K562 (cell line): ENCODE data around the gene PDGFC. TPM values are rescaled to one million over a fixed set of nuclear protein-coding genes. Genes with fewer than 3 reads are reported as not detected.

Experiments used
- ATAC-seq: fragments of 200-7000 bp; cut with Tn5 transposase; 3 replicates; pipeline ENCODE4 v1.9.1; 2020; ENCODE audit warnings: moderate library complexity
- BruUV-seq: library from RNA; stranded (reverse); fragments of 400-500 nt; replicated peaks from 2 replicates; lab custom pipeline; 2021; lab: Mats Ljungman, UMichigan
- CTCF ChIA-PET: fragments of 300-600 bp; formaldehyde crosslinking; extraction: SDS; loops from one replicate; lab custom pipeline; 2021; ENCODE audit warnings: low intra/inter-chr PET ratio; lab: Yijun Ruan, JAX
- POLR2A ChIA-PET: fragments of 300-600, 350-650 bp; sonication (Branson Sonifier 250); formaldehyde crosslinking; extraction: SDS; loops from one replicate; lab custom pipeline; 2021; ENCODE audit warnings: antibody characterized with exemption, inconsistent platforms; lab: Yijun Ruan, JAX
- DNase-seq, 4 experiments: peaks; one replicate each; pipeline versions ENCODE4 v3.0.0 to v3.0.0-alpha.2; 2011 to 2018; ENCODE audit warnings: low spot score in 3 of 4, mixed read lengths in 3 of 4; ENCODE audit errors: extremely low read depth in 1 of 4
- FAIRE-seq: peaks from 2 replicates; lab custom pipeline; 2011; peaks lifted over from hg19 to GRCh38; lab: Jason Lieb, UNC
- H2AFZ ChIP-seq: 2 replicates; pipeline ENCODE4 v1.6.0; 2011; ENCODE audit warnings: low read depth, low read length, control low read depth, inconsistent platforms
- H3K27ac ChIP-seq: fragments of 200-600 bp; 3 replicates; pipeline ENCODE4 v1.8.0; 2011; ENCODE audit warnings: low read depth, mild to moderate bottlenecking, control low read depth, inconsistent platforms, low read length, moderate library complexity, mixed read lengths; ENCODE audit errors: extremely low read depth
- H3K27me3 ChIP-seq, 2 experiments: fragments of 300-600 bp in 1 of 2; 2 replicates in 1 of 2; 3 replicates in 1 of 2; pipeline versions ENCODE4 v1.6.0 to v1.8.0; 2011; ENCODE audit warnings: inconsistent platforms in 2 of 2, low read length in 2 of 2, mild to moderate bottlenecking in 1 of 2, mixed read lengths in 1 of 2, moderate library complexity in 1 of 2; ENCODE audit not compliant: control insufficient read depth in 2 of 2, insufficient read depth in 2 of 2
- H3K36me3 ChIP-seq: fragments of 300-600 bp; 3 replicates; pipeline ENCODE4 v1.8.0; 2011; ENCODE audit warnings: mild to moderate bottlenecking, low read length, inconsistent platforms; ENCODE audit not compliant: control insufficient read depth, insufficient read depth
- H3K4me1 ChIP-seq, 2 experiments: fragments of 200-600 bp in 1 of 2; replicated peaks in 1 of 2; 2 replicates in 1 of 2; 3 replicates in 1 of 2; pipeline versions ENCODE4 v1.5.1 to v1.8.0; 2011; ENCODE audit warnings: inconsistent platforms in 2 of 2, low read length in 2 of 2, mild to moderate bottlenecking in 1 of 2, mixed read lengths in 1 of 2, moderate library complexity in 1 of 2; ENCODE audit not compliant: control insufficient read depth in 2 of 2, insufficient read depth in 2 of 2
- H3K4me2 ChIP-seq: 2 replicates; pipeline ENCODE4 v1.6.1; 2011; ENCODE audit warnings: low read length, control low read depth, inconsistent platforms, mixed read lengths; ENCODE audit not compliant: insufficient read depth
- H3K4me3 ChIP-seq: fragments of 200-600 bp; sonication (generic), shearing (Covaris generic); 2 replicates; pipeline ENCODE4 v1.5.1; 2016; ENCODE audit warnings: control low read depth, inconsistent platforms
- H3K79me2 ChIP-seq: fragments of 200-600 bp; 3 replicates; pipeline ENCODE4 v1.8.0; 2011; ENCODE audit warnings: low read length, inconsistent platforms; ENCODE audit not compliant: control insufficient read depth, insufficient read depth
- H3K9ac ChIP-seq, 2 experiments: 2 replicates each; pipeline versions ENCODE4 v1.6.0 to v1.6.1; 2011; ENCODE audit warnings: low read depth in 2 of 2, low read length in 2 of 2, control low read depth in 1 of 2, inconsistent platforms in 1 of 2, mild to moderate bottlenecking in 1 of 2, mixed read lengths in 1 of 2; ENCODE audit not compliant: insufficient read depth in 1 of 2
- H3K9me1 ChIP-seq: one replicate; pipeline ENCODE4 v1.6.0; 2011; ENCODE audit warnings: inconsistent platforms, mild to moderate bottlenecking, low read length, moderate library complexity; ENCODE audit not compliant: control insufficient read depth, insufficient read depth
- H3K9me3 ChIP-seq: replicated peaks from 2 replicates; pipeline ENCODE4 v1.5.1; 2011; ENCODE audit warnings: low read depth, low read length, inconsistent platforms; ENCODE audit not compliant: control insufficient read depth, insufficient read depth
- H4K20me1 ChIP-seq: replicated peaks from 2 replicates; pipeline ENCODE4 v1.6.1; 2011; ENCODE audit warnings: low read length, inconsistent platforms, mixed read lengths; ENCODE audit not compliant: control insufficient read depth, insufficient read depth
- CEBPB ChIP-seq: fragments of 450-650 bp; IDR thresholded peaks from 2 replicates; pipeline ENCODE4 v1.6.1; 2016; ENCODE audit warnings: missing genetic modification characterization, missing compliant biosample characterization
- DDX20 ChIP-seq: fragments of 450-650 bp; IDR thresholded peaks from 2 replicates; pipeline ENCODE4 v1.6.1; 2016; ENCODE audit warnings: missing genetic modification characterization, low read depth, mild to moderate bottlenecking, missing compliant biosample characterization, moderate library complexity
- DPF2 ChIP-seq: fragments of 450-650 bp; IDR thresholded peaks from 2 replicates; pipeline ENCODE4 v1.6.1; 2016
- LARP7 ChIP-seq: fragments of 450-650 bp; IDR thresholded peaks from 2 replicates; pipeline ENCODE4 v1.6.1; 2016
- MTA1 ChIP-seq: fragments of 450-650 bp; IDR thresholded peaks from 2 replicates; pipeline ENCODE4 v1.6.1; 2017; ENCODE audit warnings: borderline replicate concordance
- SRSF3 ChIP-seq: fragments of 200-400 bp; formaldehyde crosslinking; IDR thresholded peaks from 2 replicates; pipeline ENCODE4 v1.6.1; 2016; ENCODE audit warnings: mild to moderate bottlenecking, low read length, moderate library complexity; ENCODE audit not compliant: insufficient read depth
- ZBTB17 ChIP-seq: fragments of 450-650 bp; formaldehyde crosslinking; IDR thresholded peaks from 2 replicates; pipeline ENCODE4 v1.4.0; 2020; ENCODE audit warnings: mild to moderate bottlenecking
- ZNF277 ChIP-seq: fragments of 250-450 bp; sonication (Bioruptor Pico); IDR thresholded peaks from 2 replicates; pipeline ENCODE4 v1.8.0; 2022; ENCODE audit warnings: inconsistent platforms, mild to moderate bottlenecking, moderate library complexity, borderline replicate concordance
- ZNF444 ChIP-seq: fragments of 250-450 bp; sonication (Bioruptor Pico); IDR thresholded peaks from 2 replicates; pipeline ENCODE4 v1.4.0; 2020; ENCODE audit warnings: mild to moderate bottlenecking, moderate library complexity
- WGBS: fragments of 100-300 bp; shearing (Covaris generic); methylation state at CpG from one replicate; pipeline ENCODE4 v1.1.6; 2016; ENCODE audit warnings: low coverage, mixed read lengths; ENCODE audit not compliant: insufficient coverage; ENCODE audit errors: missing lambda C conversion rate; 5-methylcytosine and 5-hydroxymethylcytosine counted together
- in situ Hi-C: fragments of 300-500 bp; cut with MboI; formaldehyde crosslinking; loops from 4 replicates; pipeline ENCODE4 v1.15.0; 2018; ENCODE audit warnings: inconsistent platforms, mixed read lengths
- intact Hi-C: fragments of 100-400 bp; cut with micrococcal nuclease; formaldehyde crosslinking; loops from 2 replicates; pipeline ENCODE4 v1.14.2; 2022
- polyA plus RNA-seq, 8 experiments: library from polyadenylated mRNA; depleted of rRNA in 4 of 8; stranded (reverse) in 5 of 8; unstranded in 3 of 8; fragments of >200 nt; fragmentation: Nextera tagmentation in 2 of 8; fragmentation: Illumina TruSeq in 1 of 8; extraction: Ambion mirVana in 2 of 8; extraction: Trizol in 1 of 8; gene quantifications; 2 replicates each; pipeline versions ENCODE4 v1.2.1 to v1.2.3, GENCODE V29; 2011 to 2014; ENCODE audit warnings: inconsistent platforms in 1 of 8, missing spikeins in 1 of 8
- total RNA-seq, 7 experiments: library from RNA; depleted of rRNA in 6 of 7; stranded (reverse); fragments of >200 nt in 6 of 7; fragmentation: Illumina TruSeq in 2 of 7; extraction: Trizol in 2 of 7; gene quantifications; 2 replicates each; pipeline versions ENCODE4 v1.2.1 to v1.2.3, GENCODE V29; 2011 to 2021; ENCODE audit warnings: low replicate concordance in 1 of 7
- TF ChIP-seq, protein P1 (sequence below), 3 experiments: fragments of 200-800 bp in 1 of 3; fragments of 250-450 bp in 1 of 3; fragments of 450-650 bp in 1 of 3; sonication (Bioruptor Pico) in 1 of 3; sonication (Bioruptor generic) in 1 of 3; formaldehyde crosslinking in 1 of 3; IDR thresholded peaks; 2 replicates each; pipeline versions ENCODE4 v1.6.1 to v1.8.0; 2016 to 2022; ENCODE audit warnings: mild to moderate bottlenecking in 2 of 3, missing genetic modification characterization in 2 of 3, missing compliant biosample characterization in 1 of 3, moderate library complexity in 1 of 3

PDGFC gene
- total and polyA plus RNA-seq, 9 of the 15 experiments (the other 6 are each of a cell fraction or from before 2014, with no cell fraction given): not detected

DNA sequence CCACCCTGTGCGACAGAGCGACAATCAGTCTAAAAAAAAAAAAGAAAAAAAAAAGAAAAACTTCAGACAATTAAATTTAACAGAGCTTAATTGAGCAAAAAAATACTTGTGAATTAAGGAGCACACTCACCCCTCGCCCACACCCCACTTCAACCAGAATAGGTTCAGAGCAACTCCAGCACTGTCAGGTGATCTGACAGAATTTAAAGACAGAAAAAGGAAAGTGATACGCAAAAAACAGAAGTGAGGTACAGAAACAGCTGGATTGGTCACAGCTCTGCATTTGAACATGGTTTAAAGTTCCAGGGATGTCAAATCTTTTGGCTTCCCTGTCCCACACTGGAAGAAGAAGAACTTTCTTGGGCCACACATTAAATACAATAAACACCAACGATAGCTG is 174.4 kb downstream of the PDGFC start (continued):
- no peak for TF ChIP-seq DDX20 (tag)

- H3K4me2 ChIP-seq: no peak overlapping the region
- H3K9me1 ChIP-seq: no peaks in the 10 kb centered on the region
- POLR2A ChIA-PET: no interaction called here
- FAIRE-seq (no peak), ATAC-seq (no peak), DNase-seq (no peak)
- H3K79me2 ChIP-seq: no peaks in the 10 kb centered on the region
- H3K27ac ChIP-seq: no peak overlapping the region
- intact Hi-C loops: no loop called here
- no peaks in the 10 kb centered on the region for H3K4me1 ChIP-seq
- H3K9ac ChIP-seq: no peak overlapping the region
- H3K27me3 ChIP-seq: no peaks in the 10 kb centered on the region
- no peak overlapping the region for H2AFZ ChIP-seq
- no peaks in the 10 kb centered on the region for H3K9me3 ChIP-seq
- H4K20me1 ChIP-seq: no peaks in the 10 kb centered on the region
- BruUV-seq: no TSS peak
- in situ Hi-C loops: no loop called here
- WGBS: 0% methylated on average over 2 of the region's 2 CpGs
- no peaks in the 10 kb centered on the region for H3K36me3 ChIP-seq
- H3K4me3 ChIP-seq: no peak overlapping the region
- CTCF ChIA-PET: no interaction called here
- TF ChIP-seq, protein P1, sequence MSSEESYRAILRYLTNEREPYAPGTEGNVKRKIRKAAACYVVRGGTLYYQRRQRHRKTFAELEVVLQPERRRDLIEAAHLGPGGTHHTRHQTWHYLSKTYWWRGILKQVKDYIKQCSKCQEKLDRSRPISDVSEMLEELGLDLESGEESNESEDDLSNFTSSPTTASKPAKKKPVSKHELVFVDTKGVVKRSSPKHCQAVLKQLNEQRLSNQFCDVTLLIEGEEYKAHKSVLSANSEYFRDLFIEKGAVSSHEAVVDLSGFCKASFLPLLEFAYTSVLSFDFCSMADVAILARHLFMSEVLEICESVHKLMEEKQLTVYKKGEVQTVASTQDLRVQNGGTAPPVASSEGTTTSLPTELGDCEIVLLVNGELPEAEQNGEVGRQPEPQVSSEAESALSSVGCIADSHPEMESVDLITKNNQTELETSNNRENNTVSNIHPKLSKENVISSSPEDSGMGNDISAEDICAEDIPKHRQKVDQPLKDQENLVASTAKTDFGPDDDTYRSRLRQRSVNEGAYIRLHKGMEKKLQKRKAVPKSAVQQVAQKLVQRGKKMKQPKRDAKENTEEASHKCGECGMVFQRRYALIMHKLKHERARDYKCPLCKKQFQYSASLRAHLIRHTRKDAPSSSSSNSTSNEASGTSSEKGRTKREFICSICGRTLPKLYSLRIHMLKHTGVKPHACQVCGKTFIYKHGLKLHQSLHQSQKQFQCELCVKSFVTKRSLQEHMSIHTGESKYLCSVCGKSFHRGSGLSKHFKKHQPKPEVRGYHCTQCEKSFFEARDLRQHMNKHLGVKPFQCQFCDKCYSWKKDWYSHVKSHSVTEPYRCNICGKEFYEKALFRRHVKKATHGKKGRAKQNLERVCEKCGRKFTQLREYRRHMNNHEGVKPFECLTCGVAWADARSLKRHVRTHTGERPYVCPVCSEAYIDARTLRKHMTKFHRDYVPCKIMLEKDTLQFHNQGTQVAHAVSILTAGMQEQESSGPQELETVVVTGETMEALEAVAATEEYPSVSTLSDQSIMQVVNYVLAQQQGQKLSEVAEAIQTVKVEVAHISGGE (CRISPR knock-in tag; IDR thresholded peaks at IDR 0.05): no peak
- no peak for TF ChIP-seq ZNF277 (CRISPR knock-in tag)
- no peak for TF ChIP-seq SRSF3
- TF ChIP-seq MTA1: no peak
- TF ChIP-seq ZNF444: no peak
- no peak for TF ChIP-seq DPF2
- TF ChIP-seq CEBPB (tag): no peak
- no peak for TF ChIP-seq LARP7
- no peak for TF ChIP-seq ZBTB17 (CRISPR knock-in tag)
Observed at GRCh38 chr4:156795727-156796126, 175.9 kb downstream of the PDGFC start.
